GM12878 (cell line): ENCODE measurements around the gene SEMA3D. TPM values are rescaled to one million over a fixed set of nuclear protein-coding genes. Genes with fewer than 3 reads are reported as not detected.

Experiments used
- ATAC-seq: fragments of 200-7000 bp; cut with Tn5 transposase; 3 replicates; pipeline ENCODE4 v1.9.1; 2020; ENCODE audit warnings: mild to moderate bottlenecking, moderate library complexity
- BruUV-seq: library from RNA; stranded (reverse); fragments of 400-500 nt; replicated peaks from 2 replicates; lab custom pipeline; 2021; lab: Mats Ljungman, UMichigan
- CTCF ChIA-PET: fragments of 300-600 bp; sonication (Branson Sonifier 250); formaldehyde crosslinking; extraction: SDS; loops from one replicate; lab custom pipeline; 2021; ENCODE audit warnings: inconsistent platforms; lab: Yijun Ruan, JAX
- POLR2A ChIA-PET: fragments of 350-600 bp; formaldehyde crosslinking; extraction: SDS; loops from one replicate; lab custom pipeline; 2021; ENCODE audit warnings: inconsistent platforms; lab: Charles Lee
- RAD21 ChIA-PET: fragments of 300-600 bp; sonication (Branson Sonifier 250); formaldehyde crosslinking; loops from one replicate; lab custom pipeline; 2023; ENCODE audit warnings: antibody characterized with exemption; ENCODE audit not compliant: unreplicated experiment; lab: Charles Lee
- SMC1A ChIA-PET: fragments of 300-600 bp; sonication (Branson Sonifier 250); formaldehyde crosslinking; loops from one replicate; lab custom pipeline; 2023; ENCODE audit not compliant: unreplicated experiment, uncharacterized antibody; lab: Charles Lee
- DNase-seq: peaks from one replicate; pipeline ENCODE4 v3.0.0-alpha.2; 2011; ENCODE audit warnings: low read depth, low spot score
- FAIRE-seq: peaks from 3 replicates; lab custom pipeline; 2011; peaks lifted over from hg19 to GRCh38; lab: Jason Lieb, UNC
- H2AFZ ChIP-seq: 2 replicates; pipeline ENCODE4 v1.6.0; 2011; ENCODE audit warnings: low read depth, low read length, control low read depth; ENCODE audit not compliant: control insufficient read depth
- H3K27ac ChIP-seq: 2 replicates; pipeline ENCODE4 v1.5.1; 2011; ENCODE audit warnings: control low read depth; ENCODE audit not compliant: control insufficient read depth, insufficient read depth
- H3K27me3 ChIP-seq, 2 experiments: replicated peaks in 1 of 2; 2 replicates each; pipeline versions ENCODE4 v1.6.0 to v1.6.1; 2011; ENCODE audit warnings: low read length in 1 of 2; ENCODE audit not compliant: control insufficient read depth in 2 of 2, insufficient read depth in 2 of 2
- H3K36me3 ChIP-seq, 2 experiments: 2 replicates each; pipeline ENCODE4 v1.5.1; 2011; ENCODE audit warnings: low read length in 1 of 2; ENCODE audit not compliant: control insufficient read depth in 2 of 2, insufficient read depth in 2 of 2
- H3K4me1 ChIP-seq: 2 replicates; pipeline ENCODE4 v1.6.1; 2011; ENCODE audit warnings: mild to moderate bottlenecking, low read length, moderate library complexity, mixed read lengths; ENCODE audit not compliant: control insufficient read depth, insufficient read depth
- H3K4me2 ChIP-seq: 2 replicates; pipeline ENCODE4 v1.6.0; 2011; ENCODE audit warnings: control low read depth; ENCODE audit not compliant: control insufficient read depth, insufficient read depth
- H3K4me3 ChIP-seq: fragments of 200-600 bp; sonication (generic); 2 replicates; pipeline ENCODE4 v1.5.1; 2016
- H3K79me2 ChIP-seq: 2 replicates; pipeline ENCODE4 v1.6.0; 2011; ENCODE audit warnings: low read length; ENCODE audit not compliant: control insufficient read depth, insufficient read depth
- H3K9ac ChIP-seq: 2 replicates; pipeline ENCODE4 v1.8.0; 2011; ENCODE audit warnings: low read length, control low read depth, mixed read lengths; ENCODE audit not compliant: control insufficient read depth, insufficient read depth
- H3K9me3 ChIP-seq: replicated peaks from 3 replicates; pipeline ENCODE4 v1.5.1; 2011; ENCODE audit warnings: mild to moderate bottlenecking, low read length; ENCODE audit not compliant: control insufficient read depth, insufficient read depth
- H4K20me1 ChIP-seq: 2 replicates; pipeline ENCODE4 v1.6.0; 2011; ENCODE audit not compliant: control insufficient read depth, insufficient read depth
- EP300 ChIP-seq, 2 experiments: fragments of 150-350 bp in 1 of 2; IDR thresholded peaks; 2 replicates each; pipeline ENCODE4 v1.6.1; 2011 to 2012; ENCODE audit warnings: low read depth in 2 of 2, low read length in 2 of 2, borderline replicate concordance in 1 of 2, improper control_type of control experiment in 1 of 2, inconsistent platforms in 1 of 2; ENCODE audit not compliant: control insufficient read depth in 1 of 2
- FOS ChIP-seq: IDR thresholded peaks from 3 replicates; pipeline ENCODE4 v1.6.1; 2011; ENCODE audit warnings: borderline replicate concordance; ENCODE audit not compliant: insufficient read length; ENCODE audit errors: extremely low read depth
- HDAC6 ChIP-seq: fragments of 200-600 bp; sonication (generic); IDR thresholded peaks from one replicate; pipeline ENCODE4 v1.8.0; 2017; ENCODE audit warnings: antibody characterized with exemption; ENCODE audit not compliant: unreplicated experiment
- IKZF2 ChIP-seq, 2 experiments: fragments of 450-650 bp; IDR thresholded peaks; 2 replicates each; pipeline ENCODE4 v1.6.1; 2017; ENCODE audit warnings: mild to moderate bottlenecking in 2 of 2, moderate library complexity in 2 of 2
- JUND ChIP-seq: IDR thresholded peaks from 2 replicates; pipeline ENCODE4 v1.6.1; 2012; ENCODE audit warnings: low read depth, mild to moderate bottlenecking, low read length, improper control_type of control experiment, moderate library complexity
- KAT2A ChIP-seq: conservative IDR thresholded peaks from 2 replicates; pipeline ENCODE4 v1.6.1; 2011; ENCODE audit warnings: low read depth, low read length; ENCODE audit not compliant: control insufficient read depth
- MYC ChIP-seq: IDR thresholded peaks from 2 replicates; pipeline ENCODE4 v1.6.1; 2011; ENCODE audit warnings: mild to moderate bottlenecking, low read length, moderate library complexity, inconsistent platforms; ENCODE audit not compliant: insufficient read depth, insufficient replicate concordance, insufficient read length, severe bottlenecking
- ZBTB33 ChIP-seq: fragments of 450-650 bp; IDR thresholded peaks from 2 replicates; pipeline ENCODE4 v1.6.1; 2017; ENCODE audit warnings: mild to moderate bottlenecking
- whole genome bisulfite sequencing: methylation state at CpG from one replicate; pipeline ENCODE4 v1.1.6; 2016; ENCODE audit warnings: low lambda C conversion rate; ENCODE audit not compliant: insufficient replicate concordance, insufficient coverage; ENCODE audit errors: missing lambda C conversion rate; 5-methylcytosine and 5-hydroxymethylcytosine counted together
- in situ Hi-C: fragments of 300-500 bp; cut with MboI; formaldehyde crosslinking; loops from 9 replicates; pipeline ENCODE4 v1.14.3; 2018; ENCODE audit warnings: mixed read lengths
- intact Hi-C: fragments of 100-400 bp; cut with micrococcal nuclease; formaldehyde crosslinking; loops from one replicate; pipeline ENCODE4 v1.14.2; 2022; ENCODE audit not compliant: unreplicated experiment
- polyA plus RNA-seq, 11 experiments: library from polyadenylated mRNA; depleted of rRNA in 4 of 11; unstranded in 6 of 11; stranded (reverse) in 5 of 11; fragments of >200 nt; fragmentation: Nextera tagmentation in 4 of 11; fragmentation: Illumina TruSeq in 1 of 11; extraction: Ambion mirVana in 4 of 11; extraction: Trizol in 1 of 11; gene quantifications; 1 replicate in 1 of 11; 2 replicates in 10 of 11; pipeline versions ENCODE4 v1.2.1 to v1.2.3, GENCODE V29; 2011 to 2016; ENCODE audit warnings: inconsistent platforms in 2 of 11, missing spikeins in 2 of 11, low read depth in 1 of 11
- total RNA-seq, 4 experiments: library from RNA; depleted of rRNA in 3 of 4; stranded (reverse); fragments of >200 nt in 3 of 4; fragmentation: Illumina TruSeq in 1 of 4; extraction: Trizol in 1 of 4; gene quantifications; 2 replicates each; pipeline versions ENCODE4 v1.2.1 to v1.2.3, GENCODE V29; 2013 to 2021
- TF ChIP-seq, protein P1 (sequence below), 3 experiments: IDR thresholded peaks in 2 of 3; conservative IDR thresholded peaks in 1 of 3; 2 replicates each; pipeline ENCODE4 v1.5.1; 2011; ENCODE audit warnings: low read depth in 3 of 3, low read length in 3 of 3, mild to moderate bottlenecking in 3 of 3, control low read depth in 2 of 3, moderate library complexity in 2 of 3, inconsistent platforms in 1 of 3, mixed read lengths in 1 of 3; ENCODE audit not compliant: control insufficient read depth in 2 of 3, insufficient read depth in 1 of 3; ENCODE audit errors: extremely low read depth in 1 of 3

The SEMA3D gene
- total and polyA plus RNA-seq, 10 of the 15 experiments (the other 5 are each of a cell fraction or from before 2014, with no cell fraction given): 0.04 TPM; not detected in 9

- SMC1A ChIA-PET: interaction anchor here (1.8 kb wide), 1 partner anchor 12 kb away, joined by 4 read pairs; no protein-coding TSS in a partner anchor
Observed at GRCh38 chr7:84948634-84949033, 238.2 kb downstream of the SEMA3D start.

GRCh38 chr7:84946549-84946948 lies 240.3 kb downstream of the SEMA3D start:
- no peaks in the 10 kb centered on the region for H3K27me3 ChIP-seq
- H3K36me3 ChIP-seq: no peaks in the 10 kb centered on the region
- ATAC-seq (no peak), FAIRE-seq (no peak), DNase-seq (no peak)
- no TSS peak for BruUV-seq
- ChIA-PET CTCF (interaction anchor here (0.6 to 0.9 kb wide), 2 partner anchors 95 to 945 kb away, joined by 3 read pairs; no protein-coding TSS in a partner anchor), POLR2A (no interaction called here), RAD21 (no interaction called here), SMC1A (no interaction called here)
- no peaks in the 10 kb centered on the region for H4K20me1 ChIP-seq
- no peaks in the 10 kb centered on the region for H3K9me3 ChIP-seq
- in situ Hi-C loops (no loop called here), intact Hi-C loops (no loop called here)
- no peaks in the 10 kb centered on the region for H3K79me2 ChIP-seq
- no peak overlapping the region for H3K27ac ChIP-seq
- no peak overlapping the region for H2AFZ ChIP-seq
- no peak overlapping the region for H3K4me2 ChIP-seq
- 4% methylated on average over 1 of the region's 1 CpG for WGBS
- H3K4me1 ChIP-seq: no peaks in the 10 kb centered on the region
- H3K9ac ChIP-seq: no peak overlapping the region
- H3K4me3 ChIP-seq: no peak overlapping the region
- TF ChIP-seq MYC (no peak), KAT2A (no peak), JUND (no peak), HDAC6 (no peak), ZBTB33 (no peak)

More at GRCh38 chr7:84948634-84949033, 238.2 kb downstream of the SEMA3D start:
- DNase-seq (no peak), ATAC-seq (no peak), FAIRE-seq (no peak)
- Histone ChIP-seq H3K4me3 (no peak overlapping the region), H2AFZ (no peak overlapping the region), H3K36me3 (no peaks in the 10 kb centered on the region), H3K9me3 (no peaks in the 10 kb centered on the region), H3K9ac (no peak overlapping the region), H3K27ac (no peak overlapping the region)
- ChIA-PET CTCF (no interaction called here), POLR2A (no interaction called here), RAD21 (no interaction called here)
- BruUV-seq: no TSS peak
- 19% methylated on average over 2 of the region's 2 CpGs for WGBS
- intact Hi-C loops: no loop called here
- TF ChIP-seq, protein P1, sequence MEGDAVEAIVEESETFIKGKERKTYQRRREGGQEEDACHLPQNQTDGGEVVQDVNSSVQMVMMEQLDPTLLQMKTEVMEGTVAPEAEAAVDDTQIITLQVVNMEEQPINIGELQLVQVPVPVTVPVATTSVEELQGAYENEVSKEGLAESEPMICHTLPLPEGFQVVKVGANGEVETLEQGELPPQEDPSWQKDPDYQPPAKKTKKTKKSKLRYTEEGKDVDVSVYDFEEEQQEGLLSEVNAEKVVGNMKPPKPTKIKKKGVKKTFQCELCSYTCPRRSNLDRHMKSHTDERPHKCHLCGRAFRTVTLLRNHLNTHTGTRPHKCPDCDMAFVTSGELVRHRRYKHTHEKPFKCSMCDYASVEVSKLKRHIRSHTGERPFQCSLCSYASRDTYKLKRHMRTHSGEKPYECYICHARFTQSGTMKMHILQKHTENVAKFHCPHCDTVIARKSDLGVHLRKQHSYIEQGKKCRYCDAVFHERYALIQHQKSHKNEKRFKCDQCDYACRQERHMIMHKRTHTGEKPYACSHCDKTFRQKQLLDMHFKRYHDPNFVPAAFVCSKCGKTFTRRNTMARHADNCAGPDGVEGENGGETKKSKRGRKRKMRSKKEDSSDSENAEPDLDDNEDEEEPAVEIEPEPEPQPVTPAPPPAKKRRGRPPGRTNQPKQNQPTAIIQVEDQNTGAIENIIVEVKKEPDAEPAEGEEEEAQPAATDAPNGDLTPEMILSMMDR (IDR thresholded peaks at IDR 0.05 in 2 of 3, conservative IDR thresholded peaks at IDR 0.05 in 1 of 3; ENCODE audit: control insufficient read depth in 2 of 3, extremely low read depth in 1 of 3, insufficient read depth in 1 of 3, low read depth in 3 of 3, low read length in 3 of 3): no peak
- TF ChIP-seq IKZF2 (IDR thresholded peaks at IDR 0.05) (no peak), FOS (no peak), EP300 (IDR thresholded peaks at IDR 0.05; ENCODE audit: borderline replicate concordance in 1 of 2, control insufficient read depth in 1 of 2, low read depth in 2 of 2, low read length in 2 of 2) (no peak)
- TF ChIP-seq, all 136 proteins: peak for 0
- Histone ChIP-seq H3K4me1 (no peaks in the 10 kb centered on the region), H4K20me1 (no peaks in the 10 kb centered on the region), H3K27me3 (no peaks in the 10 kb centered on the region), H3K4me2 (no peak overlapping the region), H3K79me2 (no peaks in the 10 kb centered on the region)
- in situ Hi-C loops: no loop called here
